Vagina (tissue), 2 donors: ENCODE measurements around the gene GTF2IRD1. TPM values are rescaled to one million over a fixed set of nuclear protein-coding genes. Genes with fewer than 3 reads are reported as not detected.
"Not testable (repeated sequence)": the region's sequence is repeated elsewhere in the genome, so short reads cannot be mapped to it uniquely, and the experiment has no call there.

Experiments used
- DNase-seq, 2 donors: peaks; one replicate each; pipeline ENCODE4 v3.0.0-alpha.2; 2017; ENCODE audit errors: extremely low spot score in 2 of 2
- H3K27ac ChIP-seq: fragments of 200-600 bp; sonication (generic); one replicate; pipeline ENCODE4 v1.5.1; 2019
- H3K27me3 ChIP-seq: fragments of 200-600 bp; sonication (generic); one replicate; pipeline ENCODE4 v1.5.1; 2019
- H3K36me3 ChIP-seq, 2 donors: fragments of 200-600 bp; sonication (generic); one replicate each; pipeline ENCODE4 v1.5.1; 2017 to 2019
- H3K4me1 ChIP-seq: fragments of 200-600 bp; sonication (generic); one replicate; pipeline ENCODE4 v1.5.1; 2019
- H3K4me3 ChIP-seq, 2 donors: fragments of 200-600 bp; sonication (generic); 1 replicate in 1 of 2; 2 replicates in 1 of 2; pipeline ENCODE4 v1.5.1; 2016 to 2019
- H3K9me3 ChIP-seq: fragments of 200-600 bp; sonication (generic); one replicate; pipeline ENCODE4 v1.5.1; 2019
- POLR2A ChIP-seq, 2 donors: fragments of 450-650 bp; IDR thresholded peaks; one replicate each; pipeline ENCODE4 v1.6.1; 2017; ENCODE audit warnings: antibody characterized with exemption in 2 of 2, mild to moderate bottlenecking in 2 of 2, moderate library complexity in 2 of 2
- POLR2AphosphoS5 ChIP-seq, 2 donors: sonication (generic); formaldehyde crosslinking; IDR thresholded peaks; one replicate each; pipeline ENCODE4 v1.9.0; 2017; ENCODE audit warnings: antibody characterized with exemption in 2 of 2, mild to moderate bottlenecking in 2 of 2, low read depth in 1 of 2; ENCODE audit not compliant: insufficient read depth in 1 of 2
- intact Hi-C: fragments of 100-400 bp; cut with DNase I; formaldehyde crosslinking; loops from one replicate; pipeline ENCODE4 v1.15.1; 2023
- total RNA-seq: library from RNA; depleted of rRNA; stranded (reverse); fragments of >200 nt; gene quantifications from one replicate; pipeline ENCODE4 v1.2.3, GENCODE V29; 2016
- TF ChIP-seq, protein P1 (sequence below), 3 experiments: fragments of 450-650 bp in 2 of 3; fragments of 200-600 bp in 1 of 3; sonication (generic) in 1 of 3; IDR thresholded peaks; one replicate each; pipeline ENCODE4 v1.5.1; 2017 to 2019; ENCODE audit warnings: antibody characterized with exemption in 3 of 3, mild to moderate bottlenecking in 2 of 3, moderate library complexity in 2 of 3

The GTF2IRD1 gene
- total RNA-seq, 1 donor from 2014 or later: 33.6 TPM

DNA sequence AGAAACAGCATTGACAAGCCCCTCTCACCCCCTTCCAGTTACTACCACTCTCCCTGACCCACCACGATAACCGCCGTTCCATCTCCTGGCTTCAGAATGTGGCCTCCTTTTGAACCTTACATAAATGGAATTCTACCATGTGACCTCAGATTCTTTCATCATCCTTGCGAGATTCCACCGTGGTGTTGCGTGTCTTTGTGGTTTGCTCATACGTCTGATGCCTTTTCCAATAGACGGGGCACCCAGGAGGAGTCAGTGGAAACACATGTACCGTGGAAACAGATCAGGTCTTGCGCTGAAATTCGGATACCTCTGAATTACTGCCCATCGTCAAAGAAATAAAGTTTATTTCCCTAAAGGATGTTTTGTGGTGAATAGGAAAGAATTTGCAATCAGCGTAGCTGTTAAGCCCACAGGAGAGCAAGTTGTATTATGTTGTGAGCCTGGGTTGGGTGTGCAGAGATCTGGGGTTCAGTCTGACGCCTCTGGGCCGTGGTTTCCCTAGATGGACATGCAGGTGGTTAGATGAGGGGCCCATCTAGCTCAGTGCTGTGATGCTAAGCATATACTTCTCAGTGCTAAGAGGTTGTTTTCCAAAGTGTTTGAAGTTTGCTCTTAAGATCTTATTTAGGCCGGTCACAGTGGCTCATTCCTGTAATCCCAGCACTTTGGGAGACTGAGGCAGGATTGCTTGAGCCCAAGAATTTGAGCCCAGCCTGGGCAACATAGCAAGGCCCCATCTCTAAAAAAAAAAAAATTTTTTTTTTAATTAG lies 29.1 kb downstream of the GTF2IRD1 start:
- Histone ChIP-seq H3K4me3 (no peak overlapping the region), H3K36me3 (no peaks in the 10 kb centered on the region), H3K27me3 (no peaks in the 10 kb centered on the region), H3K4me1 (peaks cover 61% of the 10 kb centered on the region), H3K9me3 (no peaks in the 10 kb centered on the region), H3K27ac (peak overlapping the region; percentile 97)
- DNase-seq: no peak
- intact Hi-C loops: no loop called here
- TF ChIP-seq POLR2AphosphoS5 (IDR thresholded peaks at IDR 0.05; ENCODE audit: insufficient read depth in 1 of 2, low read depth in 1 of 2): no peak
- no peak for TF ChIP-seq POLR2A (IDR thresholded peaks at IDR 0.05)
- TF ChIP-seq, protein P1, sequence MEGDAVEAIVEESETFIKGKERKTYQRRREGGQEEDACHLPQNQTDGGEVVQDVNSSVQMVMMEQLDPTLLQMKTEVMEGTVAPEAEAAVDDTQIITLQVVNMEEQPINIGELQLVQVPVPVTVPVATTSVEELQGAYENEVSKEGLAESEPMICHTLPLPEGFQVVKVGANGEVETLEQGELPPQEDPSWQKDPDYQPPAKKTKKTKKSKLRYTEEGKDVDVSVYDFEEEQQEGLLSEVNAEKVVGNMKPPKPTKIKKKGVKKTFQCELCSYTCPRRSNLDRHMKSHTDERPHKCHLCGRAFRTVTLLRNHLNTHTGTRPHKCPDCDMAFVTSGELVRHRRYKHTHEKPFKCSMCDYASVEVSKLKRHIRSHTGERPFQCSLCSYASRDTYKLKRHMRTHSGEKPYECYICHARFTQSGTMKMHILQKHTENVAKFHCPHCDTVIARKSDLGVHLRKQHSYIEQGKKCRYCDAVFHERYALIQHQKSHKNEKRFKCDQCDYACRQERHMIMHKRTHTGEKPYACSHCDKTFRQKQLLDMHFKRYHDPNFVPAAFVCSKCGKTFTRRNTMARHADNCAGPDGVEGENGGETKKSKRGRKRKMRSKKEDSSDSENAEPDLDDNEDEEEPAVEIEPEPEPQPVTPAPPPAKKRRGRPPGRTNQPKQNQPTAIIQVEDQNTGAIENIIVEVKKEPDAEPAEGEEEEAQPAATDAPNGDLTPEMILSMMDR (IDR thresholded peaks at IDR 0.05): no peak

DNA sequence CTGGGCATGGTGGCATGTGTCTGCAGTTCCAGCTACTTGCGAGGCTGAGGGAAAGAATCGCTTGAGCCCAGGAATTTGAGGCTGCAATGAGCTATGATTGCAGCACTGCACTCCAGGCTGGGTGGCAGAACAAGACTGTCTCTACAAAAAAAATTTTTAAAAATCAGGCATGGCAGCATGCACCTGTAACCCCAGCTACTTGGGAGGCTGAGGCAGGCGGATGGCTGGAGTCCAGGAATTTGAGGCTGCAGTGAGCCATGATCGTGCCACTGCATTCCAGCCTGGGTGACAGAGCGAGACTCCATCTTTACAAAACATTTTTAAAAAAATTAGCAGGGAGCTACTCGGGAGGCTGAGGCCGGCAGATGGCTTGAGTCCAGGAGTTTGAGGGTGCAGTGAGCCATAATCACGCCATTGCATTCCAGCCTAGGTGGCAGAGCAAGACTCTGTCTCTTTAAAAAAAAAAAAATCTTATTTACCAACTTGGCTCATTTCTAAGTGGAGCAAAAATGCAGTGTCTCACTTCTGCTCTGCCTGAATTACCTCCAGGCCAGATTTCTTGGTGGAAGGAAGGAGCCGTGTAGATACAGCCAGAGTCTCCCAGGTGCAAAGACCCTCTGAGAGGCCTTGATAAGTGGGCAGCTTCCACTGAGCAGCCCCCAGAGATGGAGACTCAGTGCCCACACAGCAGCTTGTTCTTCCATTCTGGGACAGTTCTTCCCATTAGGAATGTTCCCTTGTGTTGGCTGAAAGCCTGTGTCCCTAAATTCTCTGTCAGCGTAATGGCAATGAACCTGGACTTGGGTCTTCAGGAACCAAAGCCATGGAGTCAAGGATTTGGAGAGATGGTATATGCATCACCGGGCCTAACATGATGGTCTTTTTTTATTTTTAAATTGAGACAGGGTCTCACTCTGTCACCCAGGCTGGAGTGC lies 30.0 kb downstream of the GTF2IRD1 start:
- H3K4me3 ChIP-seq: no peak overlapping the region
- TF ChIP-seq POLR2AphosphoS5 (IDR thresholded peaks at IDR 0.05; ENCODE audit: insufficient read depth in 1 of 2, low read depth in 1 of 2) (no peak), POLR2A (IDR thresholded peaks at IDR 0.05) (no peak)
- TF ChIP-seq, protein P1 (IDR thresholded peaks at IDR 0.05): no peak
- peak overlapping the region; percentile 97 for H3K27ac ChIP-seq
- intact Hi-C loops: no loop called here
- DNase-seq: no peak
- H3K27me3 ChIP-seq: no peaks in the 10 kb centered on the region
- H3K36me3 ChIP-seq: no peaks in the 10 kb centered on the region
- H3K4me1 ChIP-seq: peaks cover 52% of the 10 kb centered on the region
- H3K9me3 ChIP-seq: no peaks in the 10 kb centered on the region

DNA sequence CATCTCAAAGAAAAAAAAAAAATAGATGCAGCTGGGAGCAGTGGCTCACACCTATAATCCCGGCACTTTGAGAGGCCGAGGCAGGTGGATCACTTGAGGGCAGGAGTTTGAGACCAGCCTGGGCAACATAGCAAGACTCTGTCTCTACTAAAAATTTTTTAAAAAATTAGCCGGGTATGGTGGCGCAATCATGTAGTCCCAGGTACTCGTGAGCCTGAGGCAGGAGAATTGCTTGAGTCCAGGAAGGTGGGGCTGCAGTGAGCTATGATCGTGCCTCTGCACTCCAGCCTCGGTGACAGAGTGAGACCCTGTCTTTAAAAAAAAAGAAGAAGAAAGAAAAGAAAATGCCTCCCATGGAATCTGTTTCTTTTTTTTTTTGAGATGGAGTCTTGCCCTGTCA lies 31.9 kb downstream of the GTF2IRD1 start:
- no peak for DNase-seq
- Histone ChIP-seq H3K36me3 (no peaks in the 10 kb centered on the region), H3K4me3 (no peak overlapping the region), H3K27me3 (no peaks in the 10 kb centered on the region), H3K4me1 (peaks cover 33% of the 10 kb centered on the region), H3K9me3 (no peaks in the 10 kb centered on the region), H3K27ac (no peak overlapping the region)
- TF ChIP-seq, protein P1 (IDR thresholded peaks at IDR 0.05): no peak
- no peak for TF ChIP-seq POLR2AphosphoS5 (IDR thresholded peaks at IDR 0.05; ENCODE audit: insufficient read depth in 1 of 2, low read depth in 1 of 2)
- no peak for TF ChIP-seq POLR2A (IDR thresholded peaks at IDR 0.05)
- intact Hi-C loops: no loop called here

DNA sequence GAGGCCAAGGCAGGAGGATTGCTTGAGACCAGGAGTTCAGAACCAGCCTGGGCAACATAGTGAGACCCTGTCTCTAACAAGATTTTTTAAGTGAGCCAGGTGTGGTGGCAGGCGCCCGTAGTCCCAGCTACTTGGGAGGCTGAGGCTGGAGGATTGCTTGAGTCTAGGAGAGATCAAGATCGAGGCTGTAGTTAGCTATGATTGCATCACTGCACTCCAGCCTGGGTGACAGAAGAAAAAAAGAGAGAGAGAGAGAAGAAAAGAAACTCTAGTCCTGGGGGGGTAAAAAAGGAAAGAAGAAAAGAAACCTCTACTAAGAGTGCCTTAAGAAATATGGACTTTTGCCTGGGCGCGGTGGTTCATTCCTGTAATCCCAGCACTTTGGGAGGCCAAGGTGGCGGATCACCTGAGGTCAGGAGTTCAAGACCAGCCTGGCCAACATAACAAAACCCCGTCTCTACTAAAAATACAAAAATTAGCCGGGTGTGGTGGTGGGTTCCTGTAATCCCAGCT lies 34.9 kb downstream of the GTF2IRD1 start:
- H3K27me3 ChIP-seq, intact Hi-C loops, H3K4me1 ChIP-seq, H3K4me3 ChIP-seq, H3K27ac ChIP-seq, H3K36me3 ChIP-seq, DNase-seq, H3K9me3 ChIP-seq: not testable (repeated sequence)

DNA sequence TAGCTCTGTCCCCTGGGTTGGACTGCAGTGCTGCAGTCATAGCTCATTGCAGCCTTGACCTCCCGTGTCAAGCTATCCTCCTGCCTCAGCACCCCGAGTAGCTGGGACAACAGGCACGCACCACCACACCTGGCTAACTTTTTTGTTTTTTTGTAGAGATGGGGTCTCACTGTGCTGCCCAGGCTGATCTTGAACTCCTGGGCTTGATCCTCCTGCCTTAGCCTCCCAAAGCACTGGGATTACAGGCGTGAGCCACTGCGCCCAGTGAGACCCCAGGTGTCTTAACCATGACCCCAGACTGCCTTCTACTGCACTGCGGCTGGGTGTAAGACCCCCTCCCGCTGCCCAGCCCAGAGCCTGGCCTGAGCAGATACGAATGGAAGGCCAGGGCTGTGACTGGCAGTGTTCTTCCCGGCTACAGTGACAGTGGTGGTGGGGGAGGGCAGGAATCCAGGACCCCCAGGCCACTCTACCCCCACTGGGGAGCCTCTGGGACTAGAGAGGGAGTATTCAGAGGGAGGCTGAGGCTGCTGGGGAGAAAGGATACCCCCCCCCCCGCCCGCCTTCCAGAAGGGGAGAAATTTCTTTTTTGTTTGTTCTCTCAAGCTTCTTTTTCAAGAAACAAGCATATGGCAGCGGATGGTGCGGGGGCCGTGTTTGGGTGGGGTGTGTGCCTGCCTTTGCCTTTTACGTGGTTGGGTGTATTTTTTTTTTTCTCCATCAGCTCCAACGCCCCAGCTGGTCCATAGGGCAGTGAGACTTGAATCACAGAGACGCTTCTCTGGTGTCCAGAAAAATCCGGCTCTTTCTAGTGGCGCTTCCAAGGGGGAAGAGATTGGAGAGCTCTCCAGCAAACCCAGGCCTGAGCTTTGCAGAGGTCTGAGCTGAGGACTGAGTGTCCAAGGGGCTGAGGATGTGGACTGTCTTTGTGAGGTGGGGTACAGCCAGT lies 36.6 kb downstream of the GTF2IRD1 start:
- intact Hi-C loops: no loop called here
- Histone ChIP-seq H3K36me3 (no peaks in the 10 kb centered on the region), H3K9me3 (no peaks in the 10 kb centered on the region), H3K27ac (no peak overlapping the region), H3K27me3 (no peaks in the 10 kb centered on the region), H3K4me1 (no peaks in the 10 kb centered on the region), H3K4me3 (no peak overlapping the region)
- TF ChIP-seq, protein P1 (IDR thresholded peaks at IDR 0.05): no peak
- TF ChIP-seq POLR2AphosphoS5 (IDR thresholded peaks at IDR 0.05; ENCODE audit: insufficient read depth in 1 of 2, low read depth in 1 of 2) (no peak), POLR2A (IDR thresholded peaks at IDR 0.05) (no peak)
- no peak for DNase-seq

DNA sequence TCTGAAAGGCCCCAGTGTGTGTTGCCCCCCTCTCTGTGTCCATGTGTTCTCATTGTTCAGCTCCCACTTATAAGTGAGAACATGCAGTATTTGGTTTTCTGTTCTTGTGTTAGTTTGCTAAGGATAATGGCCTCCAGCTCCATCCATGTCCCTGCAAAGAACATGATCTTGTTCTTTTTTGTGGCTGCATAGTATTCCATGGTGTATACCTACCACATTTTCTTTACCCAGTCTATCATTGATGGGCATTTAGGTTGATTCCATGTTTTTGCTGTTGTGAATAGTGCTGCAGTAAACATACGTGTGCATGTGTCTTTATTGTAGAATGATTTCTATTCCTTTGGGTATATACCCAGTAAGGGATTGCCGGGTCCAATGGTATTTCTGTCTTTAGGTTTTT lies 37.8 kb downstream of the GTF2IRD1 start:
- H3K27ac ChIP-seq, H3K4me1 ChIP-seq, DNase-seq, intact Hi-C loops, H3K36me3 ChIP-seq, H3K27me3 ChIP-seq, H3K4me3 ChIP-seq, H3K9me3 ChIP-seq: not testable (repeated sequence)
